HepG2 (cell line): ENCODE data around the gene USF2. TPM values are rescaled to one million over a fixed set of nuclear protein-coding genes. Genes with fewer than 3 reads are reported as not detected.

Source experiments
- ATAC-seq: fragments of 200-7000 bp; cut with Tn5 transposase; 3 replicates; pipeline ENCODE4 v1.9.1; 2020; ENCODE audit warnings: mild to moderate bottlenecking, moderate library complexity
- BruUV-seq: library from RNA; stranded (reverse); fragments of 400-500 nt; replicated peaks from 2 replicates; lab custom pipeline; 2021; lab: Mats Ljungman, UMichigan
- CTCF ChIA-PET: fragments of 300-600 bp; formaldehyde crosslinking; extraction: SDS; loops from one replicate; lab custom pipeline; 2021; ENCODE audit warnings: low total read pairs, inconsistent platforms, low intra/inter-chr PET ratio; lab: Yijun Ruan, JAX
- POLR2A ChIA-PET: fragments of 350-600 bp; sonication (Branson Sonifier 250); formaldehyde crosslinking; loops from one replicate; lab custom pipeline; 2020; ENCODE audit warnings: antibody characterized with exemption, inconsistent platforms; lab: Yijun Ruan, JAX
- DNase-seq: peaks from one replicate; pipeline ENCODE4 v3.0.0-alpha.2; 2015; ENCODE audit warnings: low spot score
- FAIRE-seq: peaks from 3 replicates; lab custom pipeline; 2011; peaks lifted over from hg19 to GRCh38; lab: Jason Lieb, UNC
- H2AFZ ChIP-seq: one replicate; pipeline ENCODE4 v1.6.1; 2011; ENCODE audit warnings: low read length, inconsistent platforms
- H3K27ac ChIP-seq: fragments of 300-600 bp; 3 replicates; pipeline ENCODE4 v1.8.0; 2011; ENCODE audit warnings: mixed run types, mild to moderate bottlenecking, mixed read lengths, low read length, inconsistent platforms; ENCODE audit not compliant: insufficient read depth; ENCODE audit errors: extremely low read length
- H3K27me3 ChIP-seq, 2 experiments: fragments of 200-600 bp in 1 of 2; 2 replicates in 1 of 2; 3 replicates in 1 of 2; pipeline versions ENCODE4 v1.6.0 to v1.8.0; 2011; ENCODE audit warnings: low read length in 2 of 2, mild to moderate bottlenecking in 2 of 2, moderate library complexity in 2 of 2, inconsistent platforms in 1 of 2; ENCODE audit not compliant: insufficient read depth in 2 of 2, control insufficient read depth in 1 of 2
- H3K36me3 ChIP-seq, 2 experiments: fragments of 200-600 bp in 1 of 2; replicated peaks in 1 of 2; 2 replicates in 1 of 2; 3 replicates in 1 of 2; pipeline versions ENCODE4 v1.5.1 to v1.8.0; 2011; ENCODE audit warnings: low read length in 2 of 2, inconsistent platforms in 1 of 2; ENCODE audit not compliant: insufficient read depth in 2 of 2, control insufficient read depth in 1 of 2
- H3K4me1 ChIP-seq: 2 replicates; pipeline ENCODE4 v1.5.1; 2012; ENCODE audit warnings: low read length, inconsistent platforms; ENCODE audit not compliant: insufficient read depth
- H3K4me2 ChIP-seq: 2 replicates; pipeline ENCODE4 v1.6.0; 2011; ENCODE audit warnings: low read depth, low read length, inconsistent platforms
- H3K4me3 ChIP-seq, 3 experiments: fragments of 200-600 bp in 1 of 3; sonication (generic), shearing (Covaris generic) in 1 of 3; replicated peaks in 1 of 3; 2 replicates each; pipeline ENCODE4 v1.5.1; 2011 to 2016; ENCODE audit warnings: low read length in 3 of 3, inconsistent platforms in 2 of 3, low read depth in 2 of 3, mild to moderate bottlenecking in 2 of 3, control low read depth in 1 of 3, mixed read lengths in 1 of 3; ENCODE audit not compliant: insufficient read depth in 1 of 3
- H3K79me2 ChIP-seq: one replicate; pipeline ENCODE4 v1.6.1; 2011; ENCODE audit warnings: low read length, inconsistent platforms; ENCODE audit not compliant: insufficient read depth
- H3K9ac ChIP-seq: 2 replicates; pipeline ENCODE4 v1.6.0; 2011; ENCODE audit warnings: mild to moderate bottlenecking, low read depth, low read length, inconsistent platforms; ENCODE audit not compliant: insufficient read depth
- H3K9me3 ChIP-seq: 2 replicates; pipeline ENCODE4 v1.5.1; 2012; ENCODE audit warnings: mild to moderate bottlenecking, low read length
- H4K20me1 ChIP-seq: 2 replicates; pipeline ENCODE4 v1.6.0; 2011; ENCODE audit warnings: inconsistent platforms, mild to moderate bottlenecking, low read length, moderate library complexity; ENCODE audit not compliant: insufficient read depth
- JUN ChIP-seq: sonication (generic); formaldehyde crosslinking; IDR thresholded peaks from 2 replicates; pipeline ENCODE4 v1.4.0; 2020; ENCODE audit warnings: mild to moderate bottlenecking, missing genetic modification reagents
- ZSCAN31 ChIP-seq: sonication (generic); formaldehyde crosslinking; IDR thresholded peaks from 2 replicates; pipeline ENCODE4 v1.5.0; 2020; ENCODE audit warnings: low read depth, mild to moderate bottlenecking, missing genetic modification reagents
- WGBS: methylation state at CpG from one replicate; pipeline ENCODE4 v1.1.6; 2017; ENCODE audit warnings: low lambda C conversion rate; 5-methylcytosine and 5-hydroxymethylcytosine counted together
- in situ Hi-C: cut with HindIII; loops from 2 replicates; pipeline ENCODE4 v1.10.0; 2017; ENCODE audit warnings: low pct_unique_long_range_greater_than_20kb; ENCODE audit not compliant: extremely low pct_ligation_motif_present
- intact Hi-C: fragments of 100-400 bp; cut with micrococcal nuclease; formaldehyde crosslinking; loops from one replicate; pipeline ENCODE4 v1.10.0; 2022; ENCODE audit not compliant: unreplicated experiment
- polyA plus RNA-seq, 8 experiments: library from polyadenylated mRNA; depleted of rRNA in 3 of 8; stranded (reverse) in 7 of 8; unstranded in 1 of 8; fragments of >200 nt; fragmentation: Illumina TruSeq in 4 of 8; extraction: Trizol in 4 of 8; gene quantifications; 2 replicates each; pipeline versions ENCODE4 v1.2.1 to v1.2.3, GENCODE V29; 2011 to 2016; ENCODE audit warnings: low read depth in 4 of 8, missing spikeins in 1 of 8, mixed read lengths in 1 of 8; ENCODE audit not compliant: insufficient read depth in 1 of 8
- total RNA-seq, 5 experiments: library from RNA; depleted of rRNA; stranded (reverse); fragments of >200 nt; fragmentation: Illumina TruSeq; extraction: Trizol; gene quantifications; 2 replicates each; pipeline ENCODE4 v1.2.3, GENCODE V29; 2016; ENCODE audit warnings: low read depth in 1 of 5
- TF ChIP-seq, protein P1 (sequence below): sonication (generic); formaldehyde crosslinking; IDR thresholded peaks from 2 replicates; pipeline ENCODE4 v1.5.1; 2020; ENCODE audit warnings: mild to moderate bottlenecking, missing genetic modification reagents, moderate library complexity

Gene USF2
- total and polyA plus RNA-seq, 2 of the 13 experiments (the other 11 are each of a cell fraction or from before 2014, with no cell fraction given) = 54.9 to 106 TPM

GRCh38 chr19:35311901-35312665 is 43.3 kb downstream of the USF2 start:
- no TSS peak for BruUV-seq
- POLR2A ChIA-PET = no interaction called here
- Histone ChIP-seq H3K27me3 (no peaks in the 10 kb centered on the region), H2AFZ (no peak overlapping the region), H3K36me3 (no peaks in the 10 kb centered on the region), H3K4me1 (peaks cover 99% of the 10 kb centered on the region), H3K27ac (no peak overlapping the region), H3K4me2 (no peak overlapping the region), H3K9me3 (no peaks in the 10 kb centered on the region), H3K4me3 (no peak overlapping the region), H3K9ac (no peak overlapping the region), H3K79me2 (no peaks in the 10 kb centered on the region), H4K20me1 (no peaks in the 10 kb centered on the region)
- no peak for DNase-seq
- TF ChIP-seq JUN = no peak
- TF ChIP-seq, protein P1, sequence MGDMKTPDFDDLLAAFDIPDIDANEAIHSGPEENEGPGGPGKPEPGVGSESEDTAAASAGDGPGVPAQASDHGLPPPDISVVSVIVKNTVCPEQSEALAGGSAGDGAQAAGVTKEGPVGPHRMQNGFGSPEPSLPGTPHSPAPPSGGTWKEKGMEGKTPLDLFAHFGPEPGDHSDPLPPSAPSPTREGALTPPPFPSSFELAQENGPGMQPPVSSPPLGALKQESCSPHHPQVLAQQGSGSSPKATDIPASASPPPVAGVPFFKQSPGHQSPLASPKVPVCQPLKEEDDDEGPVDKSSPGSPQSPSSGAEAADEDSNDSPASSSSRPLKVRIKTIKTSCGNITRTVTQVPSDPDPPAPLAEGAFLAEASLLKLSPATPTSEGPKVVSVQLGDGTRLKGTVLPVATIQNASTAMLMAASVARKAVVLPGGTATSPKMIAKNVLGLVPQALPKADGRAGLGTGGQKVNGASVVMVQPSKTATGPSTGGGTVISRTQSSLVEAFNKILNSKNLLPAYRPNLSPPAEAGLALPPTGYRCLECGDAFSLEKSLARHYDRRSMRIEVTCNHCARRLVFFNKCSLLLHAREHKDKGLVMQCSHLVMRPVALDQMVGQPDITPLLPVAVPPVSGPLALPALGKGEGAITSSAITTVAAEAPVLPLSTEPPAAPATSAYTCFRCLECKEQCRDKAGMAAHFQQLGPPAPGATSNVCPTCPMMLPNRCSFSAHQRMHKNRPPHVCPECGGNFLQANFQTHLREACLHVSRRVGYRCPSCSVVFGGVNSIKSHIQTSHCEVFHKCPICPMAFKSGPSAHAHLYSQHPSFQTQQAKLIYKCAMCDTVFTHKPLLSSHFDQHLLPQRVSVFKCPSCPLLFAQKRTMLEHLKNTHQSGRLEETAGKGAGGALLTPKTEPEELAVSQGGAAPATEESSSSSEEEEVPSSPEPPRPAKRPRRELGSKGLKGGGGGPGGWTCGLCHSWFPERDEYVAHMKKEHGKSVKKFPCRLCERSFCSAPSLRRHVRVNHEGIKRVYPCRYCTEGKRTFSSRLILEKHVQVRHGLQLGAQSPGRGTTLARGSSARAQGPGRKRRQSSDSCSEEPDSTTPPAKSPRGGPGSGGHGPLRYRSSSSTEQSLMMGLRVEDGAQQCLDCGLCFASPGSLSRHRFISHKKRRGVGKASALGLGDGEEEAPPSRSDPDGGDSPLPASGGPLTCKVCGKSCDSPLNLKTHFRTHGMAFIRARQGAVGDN (CRISPR knock-in tag) = peak; percentile 33; the same call in 1 of the 2 replicates
- TF ChIP-seq ZSCAN31 (CRISPR knock-in tag) = no peak
- ATAC-seq = no peak
- intact Hi-C loops = no loop called here
- WGBS = 92% methylated on average over 17 of the region's 21 CpGs
- no peak for FAIRE-seq
- in situ Hi-C loops = no loop called here
- CTCF ChIA-PET = no interaction called here
